Lung (tissue), 12 donors: Measurements from ENCODE around the gene CHD9NB. TPM values are rescaled to one million over a fixed set of nuclear protein-coding genes. Genes with fewer than 3 reads are reported as not detected.

Source experiments
- ATAC-seq: fragments of 200-7000 bp; cut with Tn5 transposase; one replicate; pipeline ENCODE4 v1.9.1; 2020; ENCODE audit warnings: moderate number of reproducible peaks; ENCODE audit not compliant: insufficient read depth, low FRiP score
- DNase-seq, 3 donors: peaks; one replicate each; pipeline ENCODE4 v3.0.0-alpha.2; 2013 to 2017
- H3K27ac ChIP-seq, 2 donors: one replicate each; pipeline ENCODE4 v1.5.1; 2013; ENCODE audit warnings: mild to moderate bottlenecking in 2 of 2, moderate library complexity in 2 of 2, control low read depth in 1 of 2, inconsistent platforms in 1 of 2, low read depth in 1 of 2, low read length in 1 of 2
- H3K27me3 ChIP-seq, 3 donors: one replicate each; pipeline ENCODE4 v1.5.1; 2013; ENCODE audit warnings: low read length in 2 of 3; ENCODE audit not compliant: control insufficient read depth in 3 of 3, insufficient read depth in 3 of 3
- H3K36me3 ChIP-seq, 4 donors: one replicate each; pipeline ENCODE4 v1.5.1; 2013; ENCODE audit warnings: low read length in 4 of 4, mild to moderate bottlenecking in 1 of 4, moderate library complexity in 1 of 4; ENCODE audit not compliant: control insufficient read depth in 4 of 4, insufficient read depth in 4 of 4
- H3K4me1 ChIP-seq, 5 donors: one replicate each; pipeline ENCODE4 v1.5.1; 2013; ENCODE audit warnings: low read length in 5 of 5, mild to moderate bottlenecking in 2 of 5, moderate library complexity in 1 of 5; ENCODE audit not compliant: control insufficient read depth in 5 of 5, insufficient read depth in 5 of 5
- H3K4me3 ChIP-seq: one replicate; pipeline ENCODE4 v1.5.1; 2013; ENCODE audit warnings: mild to moderate bottlenecking, control low read depth, moderate library complexity
- H3K9ac ChIP-seq, 2 donors: one replicate each; pipeline ENCODE4 v1.5.1; 2013; ENCODE audit warnings: low read length in 2 of 2, control low read depth in 1 of 2; ENCODE audit not compliant: insufficient read depth in 1 of 2
- H3K9me3 ChIP-seq, 4 donors: one replicate each; pipeline ENCODE4 v1.5.1; 2013; ENCODE audit warnings: low read length in 3 of 4, mild to moderate bottlenecking in 1 of 4, moderate library complexity in 1 of 4; ENCODE audit not compliant: control insufficient read depth in 4 of 4, insufficient read depth in 3 of 4
- WGBS, 2 donors: extraction: QIAGEN DNeasy Blood & Tissue Kit; methylation state at CpG; one replicate each; pipeline ENCODE4 v1.1.7; 2013; 5-methylcytosine and 5-hydroxymethylcytosine counted together
- polyA plus RNA-seq, 2 donors: library from polyadenylated mRNA; stranded (reverse); fragments of 200-250 nt; gene quantifications; one replicate each; pipeline ENCODE4 v1.2.1, GENCODE V29; 2013
- total RNA-seq, 2 donors: library from RNA; depleted of rRNA in 1 of 2; stranded (reverse); fragments of >200 nt in 1 of 2; gene quantifications; one replicate each; pipeline ENCODE4 v1.2.1, GENCODE V29; 2014 to 2021
- TF ChIP-seq, protein P1 (sequence below): IDR thresholded peaks from 2 replicates; pipeline ENCODE4 v1.5.1; 2012; ENCODE audit warnings: mild to moderate bottlenecking; ENCODE audit errors: control extremely low read depth, extremely low read depth
- donor health status: control.
- donor health status: control.
- donor health status: Bipolar disorder and iron deficiency.
- donor health status: healthy.
- donor health status: DM: yes; HTN: yes; CAD: no.

Gene CHD9NB
- total and polyA plus RNA-seq, 4 donors: 19.8 to 34.8 (median 29.9) TPM

DNA sequence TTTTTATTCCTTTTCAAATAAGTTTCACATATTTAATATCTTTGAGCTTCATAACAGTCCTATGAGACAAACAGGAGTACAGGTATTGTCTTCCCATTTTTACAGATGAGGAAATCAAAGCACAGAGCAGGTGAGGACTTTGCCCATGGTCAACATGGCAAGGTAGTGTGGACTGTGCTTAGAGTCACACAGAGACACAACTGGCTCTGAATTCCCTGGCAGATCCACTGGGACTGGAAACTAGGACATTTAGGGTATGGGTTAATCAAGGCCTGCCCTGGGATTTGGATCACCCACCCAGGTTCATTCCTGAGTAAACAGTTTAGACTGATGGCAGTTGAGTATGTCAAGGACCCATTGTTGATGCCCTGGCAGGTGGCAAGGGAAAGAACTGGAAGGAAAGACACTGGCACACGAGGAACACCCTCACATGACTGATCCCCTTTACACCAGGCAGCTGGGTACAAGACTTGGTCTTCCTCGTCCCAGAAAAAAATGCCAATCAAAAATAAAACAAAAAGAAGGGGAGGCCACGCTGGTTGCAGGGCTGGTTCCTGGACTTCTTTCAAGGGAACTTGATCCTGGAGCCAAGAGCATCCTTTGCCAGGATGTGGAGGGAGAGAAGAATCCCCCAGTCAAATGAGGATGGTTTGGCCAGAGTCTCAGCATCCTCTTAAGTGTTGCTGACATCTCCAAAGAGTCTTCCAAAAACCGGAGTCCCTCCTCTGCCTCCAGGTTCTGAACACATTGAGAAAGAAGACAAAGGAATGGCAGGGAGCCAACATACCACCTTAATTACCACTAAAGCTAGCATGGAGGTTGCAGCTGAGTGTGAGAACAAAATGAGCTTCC is 37.0 kb upstream of the CHD9NB start:
- TF ChIP-seq, protein P1, sequence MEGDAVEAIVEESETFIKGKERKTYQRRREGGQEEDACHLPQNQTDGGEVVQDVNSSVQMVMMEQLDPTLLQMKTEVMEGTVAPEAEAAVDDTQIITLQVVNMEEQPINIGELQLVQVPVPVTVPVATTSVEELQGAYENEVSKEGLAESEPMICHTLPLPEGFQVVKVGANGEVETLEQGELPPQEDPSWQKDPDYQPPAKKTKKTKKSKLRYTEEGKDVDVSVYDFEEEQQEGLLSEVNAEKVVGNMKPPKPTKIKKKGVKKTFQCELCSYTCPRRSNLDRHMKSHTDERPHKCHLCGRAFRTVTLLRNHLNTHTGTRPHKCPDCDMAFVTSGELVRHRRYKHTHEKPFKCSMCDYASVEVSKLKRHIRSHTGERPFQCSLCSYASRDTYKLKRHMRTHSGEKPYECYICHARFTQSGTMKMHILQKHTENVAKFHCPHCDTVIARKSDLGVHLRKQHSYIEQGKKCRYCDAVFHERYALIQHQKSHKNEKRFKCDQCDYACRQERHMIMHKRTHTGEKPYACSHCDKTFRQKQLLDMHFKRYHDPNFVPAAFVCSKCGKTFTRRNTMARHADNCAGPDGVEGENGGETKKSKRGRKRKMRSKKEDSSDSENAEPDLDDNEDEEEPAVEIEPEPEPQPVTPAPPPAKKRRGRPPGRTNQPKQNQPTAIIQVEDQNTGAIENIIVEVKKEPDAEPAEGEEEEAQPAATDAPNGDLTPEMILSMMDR: no peak
- ATAC-seq (no peak), DNase-seq (peak in 2 of 3 donors; percentile 48 to 71)
- peak overlapping the region; percentile 73 to 84 for H3K27ac ChIP-seq
- peaks cover 15 to 61% (median 39%) of the 10 kb centered on the region in 5 donors for H3K4me1 ChIP-seq
- H3K4me3 ChIP-seq: no peak overlapping the region
- H3K27me3 ChIP-seq: no peaks in the 10 kb centered on the region
- no peaks in the 10 kb centered on the region for H3K9me3 ChIP-seq
- no peaks in the 10 kb centered on the region for H3K36me3 ChIP-seq
- 38 to 65% methylated on average over 4 of the region's 4 CpGs for WGBS, 2 donors
- no peak overlapping the region for H3K9ac ChIP-seq

DNA sequence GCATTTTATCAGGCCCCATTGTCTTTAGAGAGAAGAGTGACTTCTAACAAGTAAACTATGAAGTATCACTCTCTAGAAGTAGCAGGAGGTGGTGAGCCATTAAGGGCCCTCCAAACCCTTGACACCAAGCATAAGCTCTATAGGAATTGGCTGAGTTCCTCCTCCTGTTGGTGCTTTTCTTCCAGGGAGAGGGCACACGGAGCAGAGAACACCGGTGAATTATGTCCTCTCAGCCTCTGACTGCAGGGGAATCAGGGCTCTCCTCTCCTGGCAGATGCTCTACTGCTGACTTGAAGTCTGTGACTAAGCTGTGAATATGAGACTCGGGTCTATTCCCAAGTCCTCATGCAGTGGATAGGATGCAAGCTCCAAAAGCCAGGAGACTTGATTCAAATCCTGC is 34.4 kb upstream of the CHD9NB start:
- Histone ChIP-seq H3K27ac (peak overlapping the region in 1 of 2 donors; percentile 38), H3K36me3 (no peaks in the 10 kb centered on the region), H3K4me3 (no peak overlapping the region), H3K27me3 (no peaks in the 10 kb centered on the region), H3K9ac (no peak overlapping the region), H3K9me3 (no peaks in the 10 kb centered on the region), H3K4me1 (peaks cover 11 to 55% (median 32%) of the 10 kb centered on the region in 5 donors)
- peak in 1 of 3 donors; percentile 23 for DNase-seq
- WGBS, 2 donors: 68 to 74% methylated on average over 3 of the region's 3 CpGs
- TF ChIP-seq, protein P1: no peak
- ATAC-seq: no peak

DNA sequence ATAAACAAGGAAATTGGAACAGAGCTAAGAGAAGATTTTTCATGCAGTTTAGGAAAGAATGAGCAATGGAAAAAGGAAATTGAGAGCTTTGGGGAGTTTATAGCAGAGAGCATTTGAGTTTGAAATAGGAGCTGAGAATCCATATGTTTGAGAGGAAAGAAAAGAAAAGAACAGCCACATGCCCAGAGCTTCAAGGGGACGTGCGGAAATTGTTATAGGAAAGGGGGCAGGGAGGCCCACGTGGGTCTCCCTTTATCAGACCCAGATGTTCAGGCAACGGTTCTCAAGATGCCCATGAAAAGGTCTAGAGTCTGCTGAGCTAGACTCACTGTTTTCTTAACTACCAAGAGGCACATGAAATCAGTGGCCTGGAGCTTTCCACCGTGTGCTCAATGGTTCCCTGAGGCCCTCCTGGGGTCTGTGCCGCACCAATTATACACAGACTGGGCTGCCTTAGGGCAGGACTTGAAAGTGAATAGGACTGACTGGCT is 33.3 kb upstream of the CHD9NB start:
- WGBS, 2 donors: 65 to 77% methylated on average over 6 of the region's 6 CpGs
- ATAC-seq (no peak), DNase-seq (peak in 2 of 3 donors; percentile 56 to 59)
- TF ChIP-seq, protein P1: no peak
- H3K36me3 ChIP-seq: no peaks in the 10 kb centered on the region
- no peaks in the 10 kb centered on the region for H3K9me3 ChIP-seq
- H3K4me3 ChIP-seq: no peak overlapping the region
- H3K9ac ChIP-seq: peak overlapping the region in 1 of 2 donors; percentile 35
- peaks cover 11 to 49% (median 27%) of the 10 kb centered on the region in 5 donors for H3K4me1 ChIP-seq
- no peaks in the 10 kb centered on the region for H3K27me3 ChIP-seq
- peak overlapping the region; percentile 65 to 72 for H3K27ac ChIP-seq
